GM19351 (cell line): ENCODE results near the gene GHR.

Experiments
- ATAC-seq: cut with Tn5 transposase; IDR thresholded peaks from one replicate; pipeline ENCODE4 v1.9.1; 2021; ENCODE audit warnings: mild to moderate bottlenecking, moderate library complexity; ENCODE audit not compliant: unreplicated experiment

GHR gene

DNA sequence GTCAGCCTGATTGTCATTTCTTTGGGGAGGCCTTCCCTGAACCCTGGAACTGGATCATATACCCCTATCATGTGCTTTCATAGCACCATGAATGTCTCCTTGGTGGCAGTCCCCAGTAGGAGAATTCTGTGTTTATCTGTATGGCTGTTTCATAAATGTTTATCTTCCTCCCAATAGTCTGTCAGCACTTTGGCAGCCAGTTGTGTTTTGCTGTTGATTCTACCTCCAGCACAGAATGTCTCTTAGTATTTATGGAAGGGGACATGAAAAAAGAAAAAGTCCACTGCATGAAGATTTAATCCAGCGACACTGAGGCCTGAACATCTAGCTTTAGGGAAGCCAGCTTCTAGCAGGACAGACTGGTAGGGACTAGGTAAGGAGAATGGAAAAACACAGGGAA, 38.3 kb downstream of the GHR start:
- no peak for ATAC-seq

- no peak for ATAC-seq
These were observed 38.8 kb downstream of the GHR start for GRCh38 chr5:42462083-42462482.

- no peak for ATAC-seq
These were observed 44.3 kb downstream of the GHR start for GRCh38 chr5:42467572-42467971.

- ATAC-seq, result no peak
These were observed 44.8 kb downstream of the GHR start for GRCh38 chr5:42467981-42468524.

DNA sequence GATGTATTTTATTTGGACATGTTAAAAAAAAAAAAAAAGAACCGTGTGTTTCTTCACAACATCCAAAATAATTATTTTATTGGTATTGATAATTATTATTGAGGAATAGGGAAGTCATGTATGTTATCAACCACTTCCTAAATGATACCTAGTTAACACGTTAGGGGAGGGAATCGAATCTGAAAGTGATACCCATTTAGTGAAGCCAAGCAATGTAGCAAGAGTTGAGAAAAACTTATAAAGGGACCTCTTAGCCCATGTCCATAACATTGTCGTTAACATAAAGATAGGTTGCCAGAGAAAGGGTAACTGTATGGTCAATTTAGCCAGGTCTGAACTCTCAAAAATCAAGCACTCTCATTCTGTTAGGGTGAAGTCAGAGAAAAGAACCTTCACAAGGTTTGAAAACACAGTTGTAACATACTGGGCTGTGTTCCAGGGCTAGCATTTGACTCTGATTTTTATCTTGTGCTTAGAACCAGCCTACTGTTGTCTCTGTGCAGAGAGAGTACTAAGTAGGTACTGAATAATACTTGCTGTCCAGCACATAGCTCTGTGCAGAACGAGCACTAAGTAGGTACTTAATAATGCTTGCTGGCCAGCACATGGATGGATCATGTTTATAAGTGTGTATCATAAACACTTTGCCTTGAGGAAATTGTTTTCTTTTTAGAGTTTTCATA, 60.4 kb downstream of the GHR start:
- ATAC-seq, result peak; percentile 87

- ATAC-seq, result no peak
These were observed 63.8 kb downstream of the GHR start for GRCh38 chr5:42487077-42487476.

DNA sequence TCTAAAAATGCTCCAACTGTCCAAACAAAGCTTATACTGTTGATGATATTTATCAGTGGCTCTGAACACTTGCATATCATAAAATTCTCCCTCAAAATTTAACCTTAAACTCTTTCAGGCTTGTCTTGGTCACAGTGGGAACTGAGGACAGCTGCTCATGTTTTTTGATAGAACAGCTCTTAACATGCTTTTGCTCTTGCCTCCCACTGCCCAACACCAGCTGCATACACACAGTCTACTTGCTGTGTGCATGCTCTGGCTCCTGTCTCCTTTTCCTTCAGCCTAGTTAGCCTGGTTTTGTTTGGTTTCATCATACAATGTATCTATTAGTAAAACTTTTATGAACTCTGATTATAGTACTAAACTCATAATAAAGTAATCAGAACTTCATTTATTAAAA, 64.6 kb downstream of the GHR start:
- no peak for ATAC-seq

GRCh38 chr5:42490831-42491230, 67.6 kb downstream of the GHR start:
- no peak for ATAC-seq

GRCh38 chr5:42491699-42492098, 68.5 kb downstream of the GHR start:
- ATAC-seq, result no peak

GRCh38 chr5:42492974-42493373, 69.7 kb downstream of the GHR start:
- no peak for ATAC-seq

DNA sequence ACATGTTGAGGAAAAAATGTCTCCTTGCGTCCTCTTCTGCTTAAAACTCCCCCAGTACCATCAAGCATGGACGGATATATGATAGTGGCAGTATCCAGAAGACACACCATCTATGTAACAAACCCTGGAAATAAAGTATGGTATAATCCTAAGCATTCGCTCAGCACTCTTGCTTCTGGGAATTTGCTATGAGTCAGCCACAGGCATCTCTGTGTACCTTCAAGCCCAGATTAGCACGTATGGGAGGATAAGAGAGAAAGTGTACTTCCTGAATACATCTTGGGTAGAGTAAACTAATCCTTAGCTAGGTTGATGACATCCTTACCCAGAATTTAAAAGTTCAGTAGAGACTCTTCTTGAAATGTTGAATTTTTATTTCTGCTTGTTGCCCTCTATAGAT, 71.2 kb downstream of the GHR start:
- no peak for ATAC-seq

GRCh38 chr5:42495914-42496313, 72.7 kb downstream of the GHR start:
- ATAC-seq, result no peak

GRCh38 chr5:42496397-42497156, 73.3 kb downstream of the GHR start:
- ATAC-seq, result no peak

DNA sequence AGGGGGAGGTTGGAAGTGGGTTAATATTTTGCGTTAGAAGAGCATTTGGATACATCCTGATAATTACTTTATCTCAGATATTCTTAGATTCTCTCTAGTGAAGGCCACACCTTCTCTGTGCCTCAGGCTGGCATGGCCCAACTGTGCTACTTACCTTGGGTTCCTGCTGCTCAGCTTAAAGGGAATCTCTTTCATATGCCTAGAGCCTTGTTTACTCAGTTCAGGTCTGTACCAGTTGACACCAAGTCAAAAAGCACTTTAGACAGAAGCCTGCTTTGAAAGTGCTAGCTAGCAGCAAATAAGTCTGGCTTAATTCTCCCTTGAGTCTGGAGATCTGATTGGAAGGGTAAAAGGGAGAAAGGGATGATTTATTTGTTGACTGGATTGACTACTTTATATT, 74.8 kb downstream of the GHR start:
- no peak for ATAC-seq

- no peak for ATAC-seq
These were observed 75.8 kb downstream of the GHR start for GRCh38 chr5:42499016-42499415.

DNA sequence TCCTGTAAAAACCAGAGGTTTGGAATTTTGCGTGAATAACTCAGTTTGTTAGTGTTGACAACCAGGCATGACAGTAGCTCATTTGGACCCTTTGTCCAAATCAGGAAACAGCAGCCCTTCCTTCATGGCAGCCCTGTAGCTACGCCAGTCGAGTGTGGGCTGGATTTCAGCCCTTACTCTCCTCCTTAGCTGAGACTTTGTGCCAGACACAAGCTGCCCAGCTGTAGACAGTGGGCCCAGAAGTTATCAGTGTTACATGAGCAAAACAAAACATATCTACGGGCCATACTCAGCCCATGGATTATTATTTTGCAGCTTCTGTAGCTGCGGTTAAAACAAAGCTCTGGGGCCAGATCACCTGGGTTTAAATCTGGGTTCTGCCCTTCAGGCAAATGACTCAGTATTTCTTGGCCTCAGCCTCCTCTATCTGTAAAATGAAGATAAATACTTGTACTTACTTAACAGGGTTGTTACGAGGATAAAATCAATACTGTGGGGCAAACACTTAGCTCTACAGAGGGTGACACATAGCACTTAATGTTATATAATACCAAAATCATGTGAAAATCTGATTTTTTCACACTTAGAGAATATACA, 76.9 kb downstream of the GHR start:
- ATAC-seq, result no peak

GRCh38 chr5:42502613-42503470, 79.6 kb downstream of the GHR start:
- no peak for ATAC-seq

DNA sequence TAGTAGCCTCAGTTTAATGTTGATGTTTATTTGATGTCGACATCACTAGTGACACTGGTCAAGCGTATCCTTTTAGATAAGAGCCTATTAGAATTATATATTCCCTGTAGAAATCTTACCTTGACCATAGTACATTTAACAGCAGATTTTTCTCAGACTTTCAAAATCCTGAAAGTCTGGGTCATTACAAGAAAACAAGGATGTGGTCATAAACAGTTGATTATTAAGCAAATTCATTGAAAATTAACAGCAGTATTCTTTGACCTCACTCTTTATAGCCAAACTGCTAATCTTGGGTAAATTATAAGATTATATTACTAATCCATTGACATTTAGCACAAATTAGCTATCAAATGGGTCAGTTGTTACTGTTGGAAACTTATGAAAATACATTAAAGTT, 83.4 kb downstream of the GHR start:
- no peak for ATAC-seq

- no peak for ATAC-seq
These were observed 84.3 kb downstream of the GHR start for GRCh38 chr5:42507451-42508097.

DNA sequence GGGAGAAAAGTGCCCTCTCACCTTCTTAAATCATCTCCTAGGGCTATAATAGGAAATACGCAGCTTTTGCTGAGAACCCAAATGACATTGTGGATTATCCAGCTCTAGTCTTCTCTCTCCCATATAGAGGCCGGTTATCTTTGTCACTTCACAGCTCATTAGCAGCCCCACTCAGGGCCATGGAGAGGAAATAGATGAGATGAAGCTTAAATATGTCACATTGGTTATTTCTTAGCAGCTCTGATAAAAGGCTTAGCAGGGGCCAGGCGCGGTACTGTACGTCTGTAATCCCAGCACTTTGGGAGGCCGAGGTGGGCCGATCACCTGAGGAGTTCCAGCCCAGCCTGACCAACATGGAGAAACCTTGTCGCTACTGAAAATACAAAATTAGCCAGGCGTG, 90.0 kb downstream of the GHR start:
- no peak for ATAC-seq

GRCh38 chr5:42514754-42515153, 91.5 kb downstream of the GHR start:
- no peak for ATAC-seq
